ENCODE data around the gene NFKB1.

The NFKB1 gene

DNA sequence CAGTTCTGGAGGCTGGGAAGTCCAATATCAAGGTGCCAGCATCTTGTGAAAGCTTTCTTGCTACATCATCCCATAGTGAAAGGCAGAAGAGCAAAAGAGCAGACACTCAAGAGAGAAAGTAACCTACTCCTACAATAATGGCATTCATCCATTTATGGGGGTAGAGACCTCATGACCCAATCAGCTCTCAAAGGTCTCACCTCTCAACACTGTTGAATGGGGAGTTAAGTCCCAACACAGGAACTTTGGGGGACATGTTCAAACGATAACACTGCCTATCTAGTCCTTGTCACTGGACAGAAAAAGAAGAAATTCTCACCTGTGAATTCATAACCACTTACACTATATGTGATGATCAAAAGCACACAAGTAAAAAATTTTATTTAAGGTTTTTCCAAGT lies 6.6 kb upstream of the NFKB1 start:
- DNase-seq (ENCODE audit: low read depth, low spot score): no peak

DNA sequence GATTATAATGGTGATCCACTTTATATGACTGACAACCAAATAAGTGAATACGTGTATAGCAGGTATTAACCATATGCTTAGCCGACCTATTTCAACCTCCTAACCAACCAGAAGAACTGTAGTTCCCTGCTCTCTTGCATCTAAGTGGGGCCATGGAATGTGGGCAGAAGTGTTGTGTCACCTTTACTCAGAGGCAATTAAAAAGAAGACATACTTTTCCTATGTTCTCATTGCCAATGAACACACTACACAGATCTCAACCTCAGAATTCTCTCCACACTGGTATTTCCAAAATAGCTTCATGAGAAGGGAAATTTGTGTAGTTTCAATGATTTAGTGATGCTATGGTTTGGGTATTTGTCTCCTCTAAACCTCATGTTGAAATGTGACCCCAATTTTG lies 3.2 kb upstream of the NFKB1 start:
- DNase-seq (ENCODE audit: low read depth, low spot score): no peak

DNA sequence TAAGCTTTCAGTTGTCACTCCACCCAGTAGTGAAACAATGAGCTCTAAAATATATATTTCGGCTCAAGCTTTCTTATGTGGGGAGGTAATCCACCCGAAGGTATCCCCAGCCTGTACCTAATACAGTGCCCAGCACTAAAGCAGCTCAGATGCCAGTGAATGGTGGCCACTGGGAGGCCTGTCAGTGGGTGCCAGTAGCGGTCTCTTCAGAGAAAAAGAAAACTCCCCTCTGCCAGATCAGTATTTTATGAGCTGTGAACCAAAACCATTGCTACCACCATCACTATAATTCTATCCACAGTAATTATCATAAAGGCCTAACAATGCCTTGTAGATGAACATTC lies 835 bp upstream of the NFKB1 start:
- no peak for DNase-seq (ENCODE audit: low read depth, low spot score)

DNA sequence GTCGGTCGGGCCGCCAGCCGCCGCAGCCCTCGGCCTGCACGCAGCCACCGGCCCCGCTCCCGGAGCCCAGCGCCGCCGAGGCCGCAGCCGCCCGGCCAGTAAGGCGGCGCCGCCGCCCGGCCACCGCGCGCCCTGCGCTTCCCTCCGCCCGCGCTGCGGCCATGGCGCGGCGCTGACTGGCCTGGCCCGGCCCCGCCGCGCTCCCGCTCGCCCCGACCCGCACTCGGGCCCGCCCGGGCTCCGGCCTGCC lies 213 bp downstream of the NFKB1 start:
- DNase-seq (ENCODE audit: low read depth, low spot score): no peak

DNA sequence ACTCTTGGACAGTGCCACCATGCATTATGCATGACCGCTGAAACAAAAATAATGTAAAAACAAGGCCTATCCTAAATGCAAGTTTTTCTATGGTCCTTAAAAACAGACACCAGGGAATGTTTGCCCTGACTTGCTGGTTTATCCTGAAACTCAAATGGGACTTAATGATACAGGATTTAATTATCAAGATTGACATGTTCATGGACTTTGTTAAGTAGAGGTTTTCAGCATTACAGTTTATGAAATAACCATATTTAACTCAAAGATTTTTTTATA lies 1.3 kb downstream of the NFKB1 start:
- no peak for DNase-seq (ENCODE audit: low read depth, low spot score)

DNA sequence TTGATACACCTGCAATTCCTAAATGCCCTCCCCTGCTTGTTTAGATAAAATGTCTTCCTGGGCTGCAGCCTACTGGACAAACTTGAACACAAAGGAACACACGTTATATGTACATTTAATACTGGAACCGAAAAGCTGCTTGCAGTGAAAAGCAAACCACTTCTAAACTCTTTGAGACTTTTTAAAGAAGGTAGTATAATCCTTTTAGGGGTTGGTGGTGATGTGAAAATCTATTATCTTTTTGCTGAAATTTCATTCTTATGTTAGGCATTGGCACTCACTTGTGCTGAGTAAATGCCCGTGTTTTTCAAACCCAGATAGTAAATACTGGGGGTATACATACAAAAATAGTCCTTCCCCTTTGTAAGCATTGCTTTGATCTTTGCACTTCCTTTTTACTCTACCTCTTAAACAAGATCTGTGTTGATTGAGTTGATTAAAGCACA lies 2.2 kb downstream of the NFKB1 start:
- no peak for DNase-seq (ENCODE audit: low read depth, low spot score)

DNA sequence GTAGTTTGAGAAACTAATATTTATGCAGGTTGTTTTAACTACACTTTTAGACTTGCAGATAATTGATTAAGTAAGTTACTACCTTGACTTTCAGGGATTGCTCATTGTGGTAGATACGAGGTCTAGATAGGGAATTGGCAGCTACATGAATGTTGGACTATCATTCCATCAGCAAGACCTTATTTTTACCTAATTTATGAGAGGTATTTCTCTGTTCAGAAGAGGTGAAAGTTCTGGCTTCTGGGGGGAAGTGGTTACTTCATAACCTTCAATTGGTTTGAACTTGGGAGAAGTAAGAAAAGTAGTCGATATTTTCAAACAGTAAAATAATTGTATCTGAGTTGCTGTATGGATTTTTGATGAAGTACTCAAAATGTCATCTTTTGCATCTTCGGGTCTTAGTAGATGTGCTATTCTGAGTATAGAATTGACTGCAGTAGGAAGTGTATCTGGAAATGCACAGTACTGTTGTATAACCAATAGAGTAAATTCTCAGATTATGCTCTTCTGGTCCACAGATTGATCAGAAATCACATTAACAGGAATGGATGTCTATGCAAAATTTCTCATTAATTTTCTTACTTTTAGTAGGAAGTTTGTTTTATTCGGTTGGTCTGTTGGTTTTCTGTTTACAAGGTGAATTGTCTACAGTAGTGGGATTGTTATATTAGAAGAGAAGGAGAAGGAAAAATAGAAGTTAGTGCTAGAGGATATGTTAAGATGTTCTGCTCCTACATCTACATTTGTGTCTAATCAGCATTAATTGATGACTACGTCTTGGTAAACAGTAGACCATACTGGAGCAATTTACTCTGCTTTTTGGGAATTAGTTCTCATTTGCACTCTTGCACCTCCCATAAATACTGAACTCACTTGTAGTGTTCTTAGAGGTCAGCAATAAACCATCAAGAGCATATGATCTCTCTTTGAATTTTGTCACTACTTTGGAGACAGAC lies 3.0 kb downstream of the NFKB1 start:
- DNase-seq (ENCODE audit: low read depth, low spot score): no peak

DNA sequence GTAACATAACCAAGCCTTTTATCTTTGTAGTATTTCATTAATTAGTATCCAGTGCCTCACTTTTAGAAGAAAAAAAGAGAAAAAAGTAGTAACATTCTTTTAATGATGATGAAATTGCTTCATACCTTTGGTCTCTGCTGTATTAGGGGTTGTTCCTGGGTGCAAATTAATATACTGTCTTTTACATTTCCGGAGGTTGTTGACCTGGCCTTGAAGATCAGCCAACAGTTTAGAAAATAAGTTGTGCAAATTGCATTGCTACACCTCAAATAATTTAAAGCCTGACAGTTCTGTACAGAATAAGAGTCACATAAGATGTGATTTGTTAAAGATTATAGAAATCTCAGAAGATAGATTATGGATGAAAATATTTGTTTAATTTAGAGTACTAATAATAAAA lies 3.8 kb downstream of the NFKB1 start:
- no peak for DNase-seq (ENCODE audit: low read depth, low spot score)

DNA sequence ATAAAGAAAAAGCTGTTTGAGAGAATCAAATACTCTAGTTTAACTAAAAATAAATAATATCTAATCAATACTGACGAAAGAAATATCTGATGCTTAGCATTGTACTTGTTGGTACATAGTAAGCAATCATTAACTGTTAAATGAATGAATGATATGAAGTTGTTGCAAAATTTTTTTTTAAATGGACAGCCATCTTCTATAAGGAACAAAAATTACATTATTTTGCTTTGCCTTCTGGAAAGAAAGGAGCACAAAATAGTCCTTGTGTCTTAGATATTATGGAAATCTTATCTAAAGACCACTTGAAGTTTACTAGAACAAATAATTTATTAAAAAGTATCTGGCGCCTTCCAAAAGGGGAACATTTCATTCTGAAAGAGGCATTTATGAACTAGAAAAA lies 4.5 kb downstream of the NFKB1 start:
- DNase-seq (ENCODE audit: low read depth, low spot score): no peak

DNA sequence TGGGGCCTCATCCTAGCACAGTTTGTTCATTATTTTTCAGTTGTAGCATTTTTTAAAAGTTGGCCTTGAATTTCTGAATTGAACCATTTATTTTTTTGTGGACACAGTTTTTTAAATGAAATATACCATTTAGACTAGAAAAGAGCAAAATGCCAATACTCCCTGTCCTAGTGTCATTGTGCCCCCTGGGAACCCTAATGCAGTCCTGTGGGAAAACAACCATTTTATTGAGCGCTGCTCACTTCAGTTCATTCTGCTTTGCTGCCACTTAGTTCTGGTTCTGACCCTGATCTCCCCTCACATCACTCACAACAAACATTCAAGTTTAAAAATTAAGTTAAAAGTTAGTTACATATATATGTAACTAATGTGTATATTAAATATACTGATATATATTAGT lies 5.4 kb downstream of the NFKB1 start:
- DNase-seq (ENCODE audit: low read depth, low spot score): no peak

DNA sequence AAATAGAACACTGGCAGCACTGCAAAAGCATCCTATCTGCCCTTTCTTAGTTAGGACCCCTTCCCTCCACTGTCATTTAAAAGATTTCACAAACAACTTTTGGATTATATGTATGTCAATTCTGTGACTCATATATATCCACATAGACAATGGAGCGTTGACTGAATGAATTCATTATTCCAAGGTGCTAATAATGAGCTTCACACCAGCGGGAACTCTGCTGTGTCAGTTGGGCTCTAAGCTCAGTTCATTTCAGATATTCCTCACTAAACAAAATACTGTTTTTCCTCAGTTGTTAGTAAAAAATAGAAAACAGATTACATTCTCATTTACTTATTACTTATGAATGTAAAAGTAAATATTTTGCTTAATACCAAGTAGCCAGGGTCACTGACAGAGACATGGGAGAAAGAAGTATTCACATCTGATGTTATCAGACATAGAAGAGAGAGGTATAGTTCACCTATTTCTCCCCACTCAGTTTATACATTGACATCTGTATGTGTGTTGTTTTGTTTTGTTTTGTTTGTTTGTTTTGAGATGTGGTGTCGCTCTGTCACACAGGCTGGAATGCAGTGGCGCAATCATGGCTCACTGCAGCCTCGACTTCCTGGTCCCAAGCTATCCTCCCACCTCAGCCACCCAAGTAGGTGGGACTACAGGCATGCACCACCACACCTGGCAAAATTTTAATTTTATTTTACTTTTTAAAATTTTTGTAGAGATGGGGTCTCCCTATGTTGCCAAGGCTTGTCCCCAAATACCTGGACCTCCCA lies 10.9 kb downstream of the NFKB1 start:
- DNase-seq (ENCODE audit: low read depth, low spot score): no peak

DNA sequence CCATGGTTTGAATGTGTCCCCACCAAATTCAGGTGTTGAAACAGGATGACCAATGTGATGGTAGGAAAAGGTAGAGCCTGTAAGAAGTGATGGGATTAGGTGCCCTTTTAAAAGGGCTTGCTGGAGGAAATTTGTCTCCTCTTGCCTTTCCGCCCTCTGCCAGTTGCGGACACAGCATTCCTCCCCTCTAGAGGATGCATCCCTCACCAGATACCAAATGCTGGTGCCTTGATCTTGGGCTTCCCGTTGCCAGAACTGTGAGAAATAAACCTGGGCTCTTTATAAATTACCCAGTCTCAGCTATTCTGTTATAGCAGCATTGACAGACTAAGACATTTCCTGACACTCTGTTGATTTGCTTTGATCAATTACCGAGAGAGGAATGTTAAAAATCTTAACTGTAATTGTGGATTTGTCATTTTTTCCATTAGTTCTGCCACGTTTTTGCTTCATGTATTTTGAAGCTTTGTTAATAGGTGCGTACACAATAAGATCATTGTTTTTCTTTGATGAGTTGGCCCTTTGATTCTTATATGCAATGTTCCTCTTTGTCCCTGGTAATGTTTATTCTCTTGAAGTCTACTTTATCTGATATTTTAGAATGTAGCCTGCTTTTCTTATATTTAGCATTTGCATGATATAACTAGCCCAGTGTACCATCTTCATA lies 13.3 kb downstream of the NFKB1 start:
- no peak for DNase-seq (ENCODE audit: low read depth, low spot score)

DNA sequence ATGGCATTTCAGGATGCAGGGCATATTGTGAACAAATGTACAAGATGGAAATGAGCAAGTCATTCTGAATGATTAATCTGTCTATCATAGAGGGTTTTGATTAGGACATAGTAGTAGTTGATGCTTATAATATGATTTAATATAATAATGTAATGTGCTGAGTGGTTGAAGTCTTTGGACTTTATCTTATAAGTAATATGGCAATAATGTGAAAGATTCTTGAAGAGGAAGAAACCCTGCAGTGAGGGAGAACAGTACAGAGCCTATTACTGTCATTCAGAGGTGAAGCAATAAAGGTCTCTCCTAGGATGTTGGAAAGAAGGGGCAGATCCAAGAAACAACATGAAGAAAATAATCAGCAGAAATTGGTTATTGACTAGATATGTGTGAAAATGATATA lies 16.6 kb downstream of the NFKB1 start:
- DNase-seq (ENCODE audit: low read depth, low spot score): no peak

DNA sequence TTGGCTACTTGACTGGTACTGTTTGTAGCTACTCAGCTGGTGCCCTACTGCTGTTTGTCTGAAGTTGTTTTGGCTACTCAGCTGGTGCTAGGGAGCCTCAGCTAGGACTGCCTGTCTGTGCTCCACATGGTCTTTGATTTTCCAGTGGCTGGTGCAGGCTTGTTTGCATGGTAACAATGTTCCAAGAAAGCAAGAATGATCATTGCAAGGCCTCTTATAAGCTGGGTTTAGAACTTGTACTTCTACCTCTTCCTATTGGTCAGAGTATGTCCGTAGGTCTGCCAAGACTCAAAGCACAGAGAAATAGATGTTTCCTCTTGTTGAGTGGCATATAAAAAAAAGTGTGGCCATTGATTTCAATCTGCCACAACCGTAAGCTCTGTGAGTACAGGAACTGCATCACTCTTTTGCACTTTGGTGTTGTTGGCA lies 17.6 kb downstream of the NFKB1 start:
- DNase-seq (ENCODE audit: low read depth, low spot score): no peak

DNA sequence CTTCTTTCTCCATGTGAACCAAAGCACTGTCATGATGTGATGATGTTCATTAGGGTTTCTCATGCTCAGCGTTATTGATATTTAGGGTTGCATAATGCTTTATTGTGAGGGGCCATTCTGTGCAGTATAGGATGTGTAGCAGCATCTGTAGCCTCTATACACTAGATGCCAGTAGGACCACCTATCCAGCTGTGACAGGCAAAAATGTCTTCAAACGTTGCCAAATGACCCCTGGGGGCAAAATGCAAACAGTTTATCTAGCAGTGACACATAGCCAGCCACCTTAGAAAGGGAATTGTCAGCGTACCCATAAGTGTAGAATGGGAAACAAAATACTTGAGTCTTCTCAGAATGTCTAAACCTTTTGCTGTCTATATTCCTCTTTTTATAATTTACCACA lies 18.8 kb downstream of the NFKB1 start:
- DNase-seq (ENCODE audit: low read depth, low spot score): no peak

DNA sequence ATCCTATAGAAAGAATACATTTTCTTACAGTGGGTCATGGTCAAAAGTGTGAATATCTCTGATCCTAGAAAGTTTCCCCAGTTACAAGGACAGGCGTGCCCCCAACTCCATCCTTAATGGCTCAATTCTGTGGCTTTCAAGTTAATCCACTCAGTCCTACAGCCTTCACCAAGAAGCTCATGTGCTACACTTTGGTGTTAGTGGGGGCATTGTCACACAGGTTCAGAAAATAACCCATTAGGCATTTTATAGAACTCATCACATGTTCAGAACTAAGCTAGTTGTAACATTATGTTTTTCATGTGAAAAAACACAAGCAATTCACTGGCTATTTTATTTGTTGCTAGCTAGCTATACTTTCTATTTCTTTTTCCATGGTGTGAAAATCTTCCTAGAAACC lies 20.4 kb downstream of the NFKB1 start:
- DNase-seq (ENCODE audit: low read depth, low spot score): no peak

DNA sequence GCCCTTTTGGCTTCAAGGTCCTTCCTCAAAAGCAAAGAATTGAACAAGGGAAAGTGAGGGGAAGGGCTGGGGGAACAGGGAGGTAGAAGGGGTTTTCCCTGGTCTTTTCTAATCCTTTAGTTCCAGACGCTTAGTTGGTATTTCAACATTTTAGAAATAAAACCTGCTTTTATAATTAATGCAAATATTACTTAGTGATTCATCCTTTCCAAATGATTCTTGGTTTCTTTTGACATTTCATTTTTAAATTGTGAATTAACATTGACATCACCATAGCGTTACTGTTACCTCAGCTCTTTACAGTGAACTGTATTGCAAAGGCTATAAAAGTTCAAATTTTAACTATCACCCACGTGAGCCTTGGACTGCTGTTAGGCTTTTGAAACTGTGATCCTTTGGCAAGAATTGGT lies 20.9 kb downstream of the NFKB1 start:
- DNase-seq (ENCODE audit: low read depth, low spot score): no peak

DNA sequence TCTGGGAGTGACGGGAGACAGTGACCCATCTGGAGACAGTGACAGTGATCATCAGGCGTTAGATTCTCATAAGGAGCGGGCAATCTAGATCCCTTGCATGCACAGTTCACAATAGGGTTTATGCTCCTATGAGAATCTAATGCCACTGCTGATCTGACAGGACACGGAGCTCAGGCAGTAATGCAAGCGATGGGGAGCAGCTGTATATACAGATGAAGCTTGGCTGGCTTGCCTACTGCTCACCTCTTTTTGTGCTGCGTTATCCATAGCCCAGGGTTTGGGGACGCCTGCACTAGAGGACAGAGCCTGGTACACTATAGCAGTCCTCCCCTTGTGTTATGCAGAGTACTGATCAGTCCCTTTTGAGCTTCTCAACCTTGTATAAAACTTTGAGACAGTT lies 23.5 kb downstream of the NFKB1 start:
- DNase-seq (ENCODE audit: low read depth, low spot score): no peak

DNA sequence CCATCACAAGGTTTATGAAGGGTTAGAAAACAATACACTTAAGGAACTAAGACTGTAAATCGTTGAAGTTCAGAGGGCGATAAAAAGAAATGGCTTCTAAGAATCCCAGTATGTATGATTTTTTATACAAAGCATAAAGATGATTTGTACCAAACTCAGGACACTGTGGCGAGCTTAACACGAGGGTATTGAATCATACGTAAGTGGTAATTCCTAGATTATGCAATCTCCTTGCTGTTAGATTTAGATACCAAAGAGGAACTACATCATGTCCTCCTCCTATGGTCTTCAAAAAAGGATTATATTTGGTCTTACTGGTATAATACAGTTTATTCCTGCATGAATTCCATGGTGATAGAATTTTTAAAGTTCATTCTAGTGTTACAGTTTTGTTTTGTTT lies 23.9 kb downstream of the NFKB1 start:
- DNase-seq (ENCODE audit: low read depth, low spot score): no peak

DNA sequence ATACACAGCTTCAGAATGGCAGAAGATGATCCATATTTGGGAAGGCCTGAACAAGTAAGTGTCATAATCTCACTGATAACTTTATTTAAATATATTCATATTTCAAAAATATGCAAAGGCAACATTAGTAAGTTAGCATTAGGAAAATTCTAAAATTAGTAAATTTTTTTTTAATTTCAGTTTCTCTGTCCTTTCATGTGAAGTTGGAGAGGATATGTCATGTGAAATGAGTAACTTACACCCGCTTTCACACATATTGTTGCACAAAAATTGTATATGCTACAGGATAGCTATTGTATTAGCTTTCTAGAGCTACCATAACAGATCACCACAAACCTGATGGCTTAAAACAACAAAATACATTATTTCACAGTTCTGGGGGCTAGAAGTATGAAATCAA lies 24.3 kb downstream of the NFKB1 start:
- no peak for DNase-seq (ENCODE audit: low read depth, low spot score)

DNA sequence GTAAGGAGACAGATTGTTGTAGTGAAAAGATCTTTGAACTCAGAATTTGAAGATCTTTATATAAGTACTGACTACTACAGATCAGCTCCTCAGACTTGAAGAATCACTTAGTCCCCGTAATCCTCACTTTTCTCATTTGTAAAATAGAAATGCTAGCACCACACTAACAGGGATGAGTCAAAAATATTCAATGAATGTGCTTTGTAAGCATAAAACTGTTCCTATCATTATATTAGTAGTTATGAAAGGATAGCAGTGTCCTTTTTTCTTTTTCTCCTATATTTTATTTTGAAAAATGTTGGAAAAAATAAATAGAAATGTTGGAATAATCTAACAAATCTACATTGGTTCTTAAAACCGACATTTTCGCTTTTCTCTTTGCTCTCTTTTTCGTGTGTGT lies 25.4 kb downstream of the NFKB1 start:
- no peak for DNase-seq (ENCODE audit: low read depth, low spot score)

DNA sequence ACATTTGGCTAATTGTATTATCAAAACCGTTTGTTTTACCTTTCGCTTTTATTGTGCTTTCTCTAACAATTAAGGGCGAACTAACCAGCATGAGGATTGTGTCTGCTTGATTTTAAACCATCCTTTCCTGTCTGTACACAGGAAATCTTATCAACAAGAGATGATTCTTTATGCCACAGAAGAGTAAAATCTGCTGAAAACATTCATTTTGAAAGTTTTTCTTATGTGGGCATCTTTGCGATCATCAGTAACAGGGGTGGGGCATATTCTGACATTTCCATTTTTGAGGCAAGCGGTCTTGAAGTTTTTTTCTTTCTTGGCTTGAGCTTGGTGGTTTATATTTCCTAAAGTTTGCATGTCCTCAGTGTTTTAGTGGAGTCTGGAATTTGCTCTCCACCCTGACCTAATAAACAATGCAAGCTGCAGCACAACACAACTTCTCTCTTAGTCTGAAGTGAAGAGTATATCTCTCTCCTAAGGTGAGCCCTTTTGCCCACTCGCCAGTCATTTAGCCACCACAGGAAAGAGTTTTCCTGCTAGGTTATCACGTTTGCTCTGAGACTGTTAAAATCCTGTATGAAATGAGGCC lies 26.6 kb downstream of the NFKB1 start:
- DNase-seq (ENCODE audit: low read depth, low spot score): no peak

DNA sequence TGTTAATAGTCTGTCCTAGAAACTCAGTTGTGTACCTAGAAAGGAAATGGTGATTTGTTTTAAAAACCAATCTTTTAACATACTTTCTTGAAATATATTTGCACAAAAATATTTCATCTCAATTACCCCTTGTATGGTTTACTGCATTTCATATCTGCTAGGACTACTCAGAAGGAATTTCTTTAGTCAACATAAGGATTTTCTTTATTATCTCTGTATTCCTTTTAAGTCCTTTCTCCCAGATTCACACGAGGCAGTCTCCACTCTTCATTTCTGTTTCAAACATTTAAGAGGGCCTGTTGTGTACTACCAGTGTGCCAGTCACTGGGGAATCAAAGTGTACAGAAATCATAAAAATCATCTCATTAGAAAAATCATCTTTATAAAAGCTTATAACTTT lies 28.8 kb downstream of the NFKB1 start:
- no peak for DNase-seq (ENCODE audit: low read depth, low spot score)
